Measurements from ENCODE around the gene FABP7. TPM values are rescaled to one million over a fixed set of nuclear protein-coding genes. Genes with fewer than 3 reads are reported as not detected.

Gene FABP7
- total and polyA plus RNA-seq, 4 experiments from 2014 or later: not detected

DNA sequence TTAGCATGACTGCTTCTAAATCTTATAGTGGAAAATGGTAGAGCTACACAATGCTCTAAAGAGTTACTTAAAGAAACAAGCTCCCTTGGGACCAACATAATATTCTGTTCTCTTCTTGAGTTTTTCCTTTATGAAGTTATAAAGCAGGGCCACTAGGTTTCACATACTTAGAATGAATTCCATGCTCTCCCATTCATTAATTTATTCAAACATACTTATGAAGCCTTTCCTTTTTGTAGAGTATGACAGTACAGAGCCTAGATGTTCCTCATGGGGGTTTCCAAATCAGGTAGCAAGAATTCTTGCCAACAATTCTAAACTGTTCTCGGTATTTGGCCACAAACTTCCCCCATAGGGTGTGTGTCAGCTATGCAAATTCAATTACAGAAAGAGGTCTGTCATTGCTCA is 20.6 kb upstream of the FABP7 start:
- intact Hi-C loops (cut with micrococcal nuclease): no loop called here
- H3K36me3 ChIP-seq (ENCODE audit: insufficient read depth, low read length): no peaks in the 10 kb centered on the region
- H3K4me3 ChIP-seq (ENCODE audit: low read length in 2 of 2): no peak overlapping the region
- peaks cover 0 to 5% (median under 1%) of the 10 kb centered on the region in 4 donors for H3K4me1 Mint-ChIP-seq
- ChIA-PET CTCF (ENCODE audit: partially characterized antibody) (no interaction called here), POLR2A (ENCODE audit: partially characterized antibody) (no interaction called here)
- peaks cover 0 to 2% of the 10 kb centered on the region in 2 donors for H3K27me3 Mint-ChIP-seq
- H3K27ac ChIP-seq (ENCODE audit: low read depth, low read length): no peak overlapping the region
- no peaks in the 10 kb centered on the region for H3K36me3 Mint-ChIP-seq
- no peaks in the 10 kb centered on the region for H3K9me3 ChIP-seq (ENCODE audit: control insufficient read depth in 1 of 2, low read length in 2 of 2)
- peaks cover 0 to 5% (median 0%) of the 10 kb centered on the region in 8 donors for H3K9me3 Mint-ChIP-seq
- no peaks in the 10 kb centered on the region for H3K4me1 ChIP-seq (ENCODE audit: insufficient read depth, low read length)
- no peak overlapping the region for H3K27ac Mint-ChIP-seq
- H3K27me3 ChIP-seq (ENCODE audit: insufficient read depth, low read length): no peaks in the 10 kb centered on the region
- DNase-seq: no peak
- no peak overlapping the region for H3K4me3 Mint-ChIP-seq

DNA sequence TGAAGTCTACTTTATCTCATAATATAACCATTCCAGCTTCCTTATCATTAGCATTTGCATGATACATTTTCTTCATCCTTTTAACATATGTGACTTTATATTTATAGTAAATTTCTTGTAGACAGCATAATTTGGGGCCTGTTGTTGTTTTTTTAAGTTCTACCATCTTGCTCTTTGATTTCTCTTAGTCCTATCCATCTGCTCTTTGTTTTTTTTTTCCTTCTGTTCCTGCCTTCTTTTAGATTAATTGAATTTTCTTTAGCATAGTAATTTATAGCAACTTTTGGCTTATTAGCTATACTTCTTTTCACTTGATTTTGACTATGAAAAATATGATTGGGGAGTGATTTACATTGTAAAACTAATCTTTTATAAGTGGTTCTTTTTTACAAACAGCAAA is 19.2 kb upstream of the FABP7 start:
- H3K36me3 Mint-ChIP-seq: no peaks in the 10 kb centered on the region
- no peak overlapping the region for H3K4me3 ChIP-seq (ENCODE audit: low read length in 2 of 2)
- H3K27ac ChIP-seq (ENCODE audit: low read depth, low read length): no peak overlapping the region
- no peaks in the 10 kb centered on the region for H3K9me3 ChIP-seq (ENCODE audit: control insufficient read depth in 1 of 2, low read length in 2 of 2)
- no peaks in the 10 kb centered on the region for H3K27me3 ChIP-seq (ENCODE audit: insufficient read depth, low read length)
- CTCF ChIA-PET (ENCODE audit: partially characterized antibody): no interaction called here
- intact Hi-C loops (cut with micrococcal nuclease): no loop called here
- H3K27me3 Mint-ChIP-seq: peaks cover 0 to 2% of the 10 kb centered on the region in 2 donors
- H3K9me3 Mint-ChIP-seq: peaks cover 0 to 5% (median 0%) of the 10 kb centered on the region in 8 donors
- no peak overlapping the region for H3K27ac Mint-ChIP-seq
- no peaks in the 10 kb centered on the region for H3K36me3 ChIP-seq (ENCODE audit: insufficient read depth, low read length)
- POLR2A ChIA-PET (ENCODE audit: partially characterized antibody): no interaction called here
- H3K4me3 Mint-ChIP-seq: no peak overlapping the region
- H3K4me1 Mint-ChIP-seq: no peaks in the 10 kb centered on the region
- no peak for DNase-seq
- no peaks in the 10 kb centered on the region for H3K4me1 ChIP-seq (ENCODE audit: insufficient read depth, low read length)

DNA sequence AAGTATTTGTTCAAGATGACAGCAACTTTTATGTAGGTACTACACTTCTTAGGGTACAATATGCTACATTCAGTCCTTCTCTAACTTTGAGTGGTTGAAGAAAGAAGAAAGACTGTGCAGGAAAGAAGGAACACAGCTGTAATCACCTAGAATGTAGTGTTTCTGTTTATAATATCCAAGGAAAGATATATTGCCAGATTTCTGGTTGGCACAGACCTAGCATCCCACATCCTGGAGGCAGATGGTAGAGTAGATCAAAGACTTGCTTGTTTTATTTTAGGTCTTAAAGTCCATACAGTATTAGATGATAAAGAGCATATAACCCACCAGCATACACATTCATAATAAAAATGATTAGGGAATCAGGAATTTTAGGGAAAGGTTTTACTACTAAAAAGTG is 13.3 kb upstream of the FABP7 start:
- Histone ChIP-seq H3K27ac (ENCODE audit: low read depth, low read length) (no peak overlapping the region), H3K27me3 (ENCODE audit: insufficient read depth, low read length) (no peaks in the 10 kb centered on the region), H3K9me3 (ENCODE audit: control insufficient read depth in 1 of 2, low read length in 2 of 2) (no peaks in the 10 kb centered on the region), H3K36me3 (ENCODE audit: insufficient read depth, low read length) (no peaks in the 10 kb centered on the region), H3K4me1 (ENCODE audit: insufficient read depth, low read length) (no peaks in the 10 kb centered on the region), H3K4me3 (ENCODE audit: low read length in 2 of 2) (no peak overlapping the region)
- Mint-ChIP-seq H3K27ac (no peak overlapping the region), H3K36me3 (no peaks in the 10 kb centered on the region), H3K9me3 (no peaks in the 10 kb centered on the region), H3K4me3 (no peak overlapping the region), H3K27me3 (no peaks in the 10 kb centered on the region), H3K4me1 (no peaks in the 10 kb centered on the region)
- ChIA-PET POLR2A (ENCODE audit: partially characterized antibody) (no interaction called here), CTCF (ENCODE audit: partially characterized antibody) (no interaction called here)
- intact Hi-C loops (cut with micrococcal nuclease): no loop called here
- no peak for DNase-seq

DNA sequence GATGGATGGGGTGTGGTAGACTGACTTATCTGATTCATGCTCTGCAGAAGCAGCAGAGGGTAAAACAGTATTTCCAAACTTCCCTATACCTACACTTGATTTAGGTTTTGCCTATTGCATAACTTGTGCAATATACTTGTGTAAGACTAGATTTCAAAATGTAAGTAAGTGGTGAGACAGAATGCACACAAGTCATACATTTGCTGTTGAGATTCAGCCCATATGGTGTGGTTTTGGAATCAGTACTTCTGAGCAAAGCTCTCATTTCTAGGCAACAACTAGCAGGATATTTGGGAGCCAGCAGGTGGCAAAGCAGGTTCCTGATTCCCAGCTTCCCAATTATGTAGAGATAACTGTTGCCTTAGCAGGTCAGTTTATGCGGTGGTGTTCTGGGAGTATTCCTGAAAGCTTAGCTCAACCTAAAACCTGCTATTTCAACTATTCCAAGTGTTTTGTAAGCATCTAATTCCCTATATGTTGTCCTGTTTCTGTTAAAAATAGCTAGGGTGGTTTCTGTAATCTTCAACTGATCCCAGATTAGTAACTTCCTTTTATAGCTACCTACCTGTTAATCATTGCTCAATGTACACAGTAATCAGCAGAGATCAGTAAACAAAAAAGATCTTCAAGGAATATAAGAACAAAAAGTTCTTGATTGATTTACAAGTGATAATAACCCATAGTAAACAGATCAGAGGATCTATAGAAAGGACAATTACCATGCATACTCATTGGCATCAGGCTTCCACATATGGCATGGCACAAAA is 8.5 kb upstream of the FABP7 start:
- ChIA-PET CTCF (ENCODE audit: partially characterized antibody) (no interaction called here), POLR2A (ENCODE audit: partially characterized antibody) (no interaction called here)
- DNase-seq: no peak
- Histone ChIP-seq H3K27me3 (ENCODE audit: insufficient read depth, low read length) (no peaks in the 10 kb centered on the region), H3K36me3 (ENCODE audit: insufficient read depth, low read length) (no peaks in the 10 kb centered on the region), H3K9me3 (ENCODE audit: control insufficient read depth in 1 of 2, low read length in 2 of 2) (no peaks in the 10 kb centered on the region), H3K4me3 (ENCODE audit: low read length in 2 of 2) (no peak overlapping the region), H3K27ac (ENCODE audit: low read depth, low read length) (no peak overlapping the region), H3K4me1 (ENCODE audit: insufficient read depth, low read length) (no peaks in the 10 kb centered on the region)
- no peaks in the 10 kb centered on the region for H3K27me3 Mint-ChIP-seq
- H3K4me3 Mint-ChIP-seq: no peak overlapping the region
- intact Hi-C loops (cut with micrococcal nuclease): no loop called here
- peaks cover 0 to 3% (median 0%) of the 10 kb centered on the region in 8 donors for H3K9me3 Mint-ChIP-seq
- H3K4me1 Mint-ChIP-seq: no peaks in the 10 kb centered on the region
- H3K27ac Mint-ChIP-seq: no peak overlapping the region
- no peaks in the 10 kb centered on the region for H3K36me3 Mint-ChIP-seq

DNA sequence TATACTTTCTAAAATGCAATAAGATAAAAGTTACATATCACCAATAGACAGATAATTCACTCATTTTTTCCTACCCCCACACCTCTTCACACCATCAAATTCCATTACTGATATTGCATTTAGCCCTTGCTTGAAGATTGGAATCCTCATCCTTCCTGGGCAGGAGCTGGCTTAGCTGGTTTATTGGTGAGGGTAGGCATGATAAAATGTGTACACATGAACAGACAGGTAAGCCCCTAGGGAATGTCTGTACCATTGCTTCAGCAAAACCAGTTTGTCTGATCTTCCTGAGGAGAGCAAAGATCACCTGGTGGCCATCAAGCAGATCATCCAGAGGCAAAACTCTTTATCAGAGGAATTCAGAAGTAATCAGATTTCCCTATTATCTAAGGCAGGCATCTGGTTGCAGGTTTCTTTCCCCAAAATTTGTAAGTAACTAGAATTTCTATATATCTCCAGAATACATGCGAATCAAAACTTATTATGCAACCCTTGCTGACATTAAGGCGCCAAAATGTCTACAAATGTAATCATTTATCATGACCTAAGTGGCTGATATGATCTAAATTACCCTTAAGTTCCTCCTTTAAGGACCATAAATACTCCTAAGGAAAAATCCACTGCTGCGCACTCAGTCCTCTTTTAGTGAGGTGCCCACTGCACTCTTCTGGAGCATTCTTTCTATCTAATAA is 6.6 kb upstream of the FABP7 start:
- no peaks in the 10 kb centered on the region for H3K27me3 ChIP-seq (ENCODE audit: insufficient read depth, low read length)
- H3K36me3 Mint-ChIP-seq: no peaks in the 10 kb centered on the region
- intact Hi-C loops (cut with micrococcal nuclease): no loop called here
- POLR2A ChIA-PET (ENCODE audit: partially characterized antibody): no interaction called here
- H3K36me3 ChIP-seq (ENCODE audit: insufficient read depth, low read length): no peaks in the 10 kb centered on the region
- no peaks in the 10 kb centered on the region for H3K27me3 Mint-ChIP-seq
- DNase-seq: no peak
- H3K27ac ChIP-seq (ENCODE audit: low read depth, low read length): no peak overlapping the region
- CTCF ChIA-PET (ENCODE audit: partially characterized antibody): no interaction called here
- H3K4me1 Mint-ChIP-seq: no peaks in the 10 kb centered on the region
- H3K4me1 ChIP-seq (ENCODE audit: insufficient read depth, low read length): no peaks in the 10 kb centered on the region
- H3K9me3 ChIP-seq (ENCODE audit: control insufficient read depth in 1 of 2, low read length in 2 of 2): no peaks in the 10 kb centered on the region
- no peak overlapping the region for H3K27ac Mint-ChIP-seq
- peaks cover 0 to 4% (median 0%) of the 10 kb centered on the region in 8 donors for H3K9me3 Mint-ChIP-seq
- no peak overlapping the region for H3K4me3 Mint-ChIP-seq
- no peak overlapping the region for H3K4me3 ChIP-seq (ENCODE audit: low read length in 2 of 2)

DNA sequence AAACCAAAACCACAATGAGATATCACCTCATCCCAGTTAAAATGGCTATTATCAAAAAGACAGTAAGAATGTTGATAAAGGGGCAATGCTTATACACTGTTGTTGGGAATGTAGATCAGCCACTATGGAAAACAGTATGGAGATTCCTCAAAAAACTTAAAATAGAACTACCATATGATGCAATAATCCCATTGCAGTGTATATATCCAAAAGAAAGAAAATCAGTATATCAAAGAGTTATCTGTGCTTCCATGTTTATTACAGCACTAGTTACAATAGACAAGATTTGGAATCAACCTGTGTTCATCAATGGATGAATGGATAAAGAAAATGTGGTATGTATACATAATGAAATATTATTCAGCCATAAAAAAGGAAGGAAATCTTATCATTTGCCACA is 3.5 kb upstream of the FABP7 start:
- Mint-ChIP-seq H3K27ac (no peak overlapping the region), H3K27me3 (peaks cover 0 to 1% of the 10 kb centered on the region in 2 donors), H3K36me3 (no peaks in the 10 kb centered on the region), H3K9me3 (peaks cover 0 to 4% (median 0%) of the 10 kb centered on the region in 8 donors), H3K4me3 (no peak overlapping the region), H3K4me1 (no peaks in the 10 kb centered on the region)
- H3K4me1 ChIP-seq (ENCODE audit: insufficient read depth, low read length): no peaks in the 10 kb centered on the region
- H3K4me3 ChIP-seq (ENCODE audit: low read length in 2 of 2): no peak overlapping the region
- H3K36me3 ChIP-seq (ENCODE audit: insufficient read depth, low read length): no peaks in the 10 kb centered on the region
- ChIA-PET CTCF (ENCODE audit: partially characterized antibody) (no interaction called here), POLR2A (ENCODE audit: partially characterized antibody) (no interaction called here)
- H3K27me3 ChIP-seq (ENCODE audit: insufficient read depth, low read length): no peaks in the 10 kb centered on the region
- H3K27ac ChIP-seq (ENCODE audit: low read depth, low read length): no peak overlapping the region
- intact Hi-C loops (cut with micrococcal nuclease): no loop called here
- no peak for DNase-seq
- no peaks in the 10 kb centered on the region for H3K9me3 ChIP-seq (ENCODE audit: control insufficient read depth in 1 of 2, low read length in 2 of 2)

DNA sequence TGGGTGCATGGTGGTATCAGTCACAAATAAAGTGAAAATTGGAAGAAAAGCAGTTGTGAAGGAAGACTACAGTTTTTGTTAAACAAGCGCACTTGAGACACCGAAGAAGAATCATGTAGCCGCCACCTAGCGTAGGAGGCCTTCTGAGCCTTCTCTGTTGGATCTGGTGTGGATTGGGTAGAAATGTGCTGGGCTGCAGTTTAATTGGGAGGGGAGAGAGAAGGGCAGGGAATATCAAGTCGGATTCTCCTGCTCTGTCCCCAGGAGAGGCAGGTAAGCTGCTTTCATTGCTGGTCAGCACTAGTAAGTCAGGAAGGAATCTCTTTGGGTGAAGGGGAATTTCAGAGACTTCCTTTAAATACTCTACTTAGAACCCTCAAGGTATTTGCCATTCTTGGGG is 1.2 kb upstream of the FABP7 start:
- no peaks in the 10 kb centered on the region for H3K36me3 ChIP-seq (ENCODE audit: insufficient read depth, low read length)
- intact Hi-C loops (cut with micrococcal nuclease): no loop called here
- Mint-ChIP-seq H3K27me3 (peaks cover 0 to 1% of the 10 kb centered on the region in 2 donors), H3K4me1 (no peaks in the 10 kb centered on the region), H3K27ac (no peak overlapping the region), H3K36me3 (no peaks in the 10 kb centered on the region), H3K4me3 (no peak overlapping the region), H3K9me3 (peaks cover 0 to 4% (median 0%) of the 10 kb centered on the region in 8 donors)
- no peak overlapping the region for H3K27ac ChIP-seq (ENCODE audit: low read depth, low read length)
- H3K4me3 ChIP-seq (ENCODE audit: low read length in 2 of 2): no peak overlapping the region
- POLR2A ChIA-PET (ENCODE audit: partially characterized antibody): no interaction called here
- CTCF ChIA-PET (ENCODE audit: partially characterized antibody): no interaction called here
- DNase-seq: no peak
- H3K4me1 ChIP-seq (ENCODE audit: insufficient read depth, low read length): no peaks in the 10 kb centered on the region
- no peaks in the 10 kb centered on the region for H3K9me3 ChIP-seq (ENCODE audit: control insufficient read depth in 1 of 2, low read length in 2 of 2)
- H3K27me3 ChIP-seq (ENCODE audit: insufficient read depth, low read length): no peaks in the 10 kb centered on the region
